ENCODE measurements around the gene PSAP.

PSAP gene

GRCh38 chr10:71806704-71807556 lies 44.1 kb downstream of the PSAP start:
- DNase-seq = no peak

DNA sequence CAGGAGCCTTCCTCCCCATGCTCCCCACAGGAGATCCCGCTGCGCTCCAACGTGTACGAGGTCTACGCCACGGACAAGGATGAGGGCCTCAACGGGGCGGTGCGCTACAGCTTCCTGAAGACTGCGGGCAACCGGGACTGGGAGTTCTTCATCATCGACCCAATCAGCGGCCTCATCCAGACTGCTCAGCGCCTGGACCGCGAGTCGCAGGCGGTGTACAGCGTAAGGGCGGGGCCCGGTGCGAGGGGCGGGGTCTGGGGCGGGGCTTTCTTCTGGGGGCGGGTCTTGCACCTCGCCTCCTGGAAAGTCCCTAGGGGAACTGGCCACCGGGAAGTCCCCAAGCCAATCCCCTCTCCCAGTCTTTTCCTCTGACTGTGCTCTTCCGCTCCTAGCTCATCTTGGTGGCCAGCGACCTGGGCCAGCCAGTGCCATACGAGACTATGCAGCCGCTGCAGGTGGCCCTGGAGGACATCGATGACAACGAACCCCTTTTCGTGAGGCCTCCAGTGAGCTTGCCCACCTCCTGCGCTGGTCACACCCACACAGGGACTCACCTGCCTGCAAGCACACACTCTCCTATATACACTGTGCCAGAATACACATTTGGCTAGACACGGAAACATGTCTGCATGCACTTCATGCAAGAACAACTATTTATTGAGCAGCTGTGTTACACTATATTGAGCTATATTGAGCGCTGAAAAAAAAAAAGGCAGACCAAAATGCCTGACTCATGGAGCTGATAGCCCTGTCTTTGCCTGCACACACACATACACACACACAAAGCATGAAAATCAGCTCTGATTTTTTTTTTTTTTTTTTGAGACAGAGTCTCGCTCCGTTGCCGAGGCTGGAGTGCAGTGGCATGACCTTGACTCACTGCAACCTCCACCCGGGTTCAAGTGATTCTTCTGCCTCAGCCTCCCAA lies 45.0 kb downstream of the PSAP start:
- DNase-seq = no peak

GRCh38 chr10:71804077-71804476 lies 47.0 kb downstream of the PSAP start:
- DNase-seq = no peak

DNA sequence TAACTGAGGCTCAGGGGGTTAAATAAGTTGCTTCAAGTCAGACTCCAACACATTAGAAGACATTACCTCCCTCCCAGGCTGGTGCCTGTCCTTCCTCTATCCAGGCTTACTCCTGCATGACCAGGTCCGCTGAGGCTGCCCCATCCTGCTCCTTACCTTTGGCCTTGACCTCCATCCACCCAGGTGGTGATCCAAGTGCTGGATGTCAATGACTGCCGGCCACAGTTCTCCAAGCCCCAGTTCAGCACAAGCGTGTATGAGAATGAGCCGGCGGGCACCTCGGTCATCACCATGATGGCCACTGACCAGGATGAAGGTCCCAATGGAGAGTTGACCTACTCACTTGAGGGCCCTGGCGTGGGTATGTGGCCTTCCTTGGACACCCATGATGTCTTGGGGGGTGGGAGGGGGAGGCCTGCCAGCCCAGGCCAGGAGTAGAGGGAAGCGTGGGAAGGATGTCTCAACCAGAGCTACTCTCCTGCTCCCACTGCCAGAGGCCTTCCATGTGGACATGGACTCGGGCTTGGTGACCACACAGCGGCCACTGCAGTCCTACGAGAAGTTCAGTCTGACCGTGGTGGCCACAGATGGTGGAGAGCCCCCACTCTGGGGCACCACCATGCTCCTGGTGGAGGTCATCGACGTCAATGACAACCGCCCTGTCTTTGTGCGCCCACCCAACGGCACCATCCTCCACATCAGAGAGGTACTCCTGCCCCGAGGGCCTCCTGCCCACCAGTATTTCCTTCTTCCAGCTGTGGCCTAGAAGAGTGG lies 48.1 kb downstream of the PSAP start:
- DNase-seq = no peak

DNA sequence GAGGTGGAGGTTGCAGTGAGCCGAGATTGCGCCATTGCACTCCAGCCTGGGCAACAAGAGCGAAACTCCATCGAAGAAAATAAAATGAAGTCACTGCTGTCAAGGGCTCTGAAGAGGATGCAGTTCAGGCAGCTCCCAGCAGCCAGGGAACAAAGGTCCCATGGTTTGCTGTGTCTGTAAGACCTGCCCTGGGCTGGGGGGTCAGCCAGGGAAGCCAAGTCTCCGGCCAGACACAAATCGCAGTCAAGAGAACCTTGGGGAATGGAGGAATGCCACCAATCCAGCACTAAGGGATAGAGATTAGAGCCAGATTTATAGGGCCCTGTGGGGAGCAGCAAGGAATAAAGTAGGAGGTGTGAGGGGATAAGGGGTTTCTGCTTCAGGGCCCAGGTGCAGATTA lies 48.8 kb downstream of the PSAP start:
- no peak for DNase-seq

DNA sequence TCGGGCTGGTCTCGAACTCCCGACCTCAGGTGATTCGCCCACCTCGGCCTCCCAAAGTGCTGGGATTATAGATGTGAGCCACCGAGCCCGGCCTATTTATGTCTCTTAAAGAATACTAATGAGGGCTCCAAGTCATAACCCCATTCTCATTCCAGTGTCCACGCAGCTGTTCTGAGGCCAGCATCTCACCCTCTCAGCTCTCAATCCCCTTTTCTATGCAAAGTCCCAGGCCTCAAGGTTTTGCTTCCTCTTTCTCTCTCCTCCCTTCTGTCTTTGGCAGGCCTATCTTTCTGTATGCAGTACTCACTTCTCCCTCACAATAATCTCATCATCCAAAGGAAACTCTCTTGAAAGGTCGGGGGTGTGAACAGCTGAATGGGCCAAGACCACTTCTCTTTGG lies 49.7 kb downstream of the PSAP start:
- DNase-seq = no peak

- DNase-seq = no peak
Observed at GRCh38 chr10:71799608-71800453, 51.2 kb downstream of the PSAP start.

GRCh38 chr10:71799112-71799511 lies 51.9 kb downstream of the PSAP start:
- DNase-seq = no peak

GRCh38 chr10:71798308-71798624 lies 52.8 kb downstream of the PSAP start:
- DNase-seq = no peak

GRCh38 chr10:71797533-71798307 lies 53.3 kb downstream of the PSAP start:
- no peak for DNase-seq

GRCh38 chr10:71796749-71797405 lies 54.2 kb downstream of the PSAP start:
- no peak for DNase-seq

GRCh38 chr10:71795248-71795647 lies 55.8 kb downstream of the PSAP start:
- DNase-seq = no peak

GRCh38 chr10:71790749-71791440 lies 60.2 kb downstream of the PSAP start:
- no peak for DNase-seq

DNA sequence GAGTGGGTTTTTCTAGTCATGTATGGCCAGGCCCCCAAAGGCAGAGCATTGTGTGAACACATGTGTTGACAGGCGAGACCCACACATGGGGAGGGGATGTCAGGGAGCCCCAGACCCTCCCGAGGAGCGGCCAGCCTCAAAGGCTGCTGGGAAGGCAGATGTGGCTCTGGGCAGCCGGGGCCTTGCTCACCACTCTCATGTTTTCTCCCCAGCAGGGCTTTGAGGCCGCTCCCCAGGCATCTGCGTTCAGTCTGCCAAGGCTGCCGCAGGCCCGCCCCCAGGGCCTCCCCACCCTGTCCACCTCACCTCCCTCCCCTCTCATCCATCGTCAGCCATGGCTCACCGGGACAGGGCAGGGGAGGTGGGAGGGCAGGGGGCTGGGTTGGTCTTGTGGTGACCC lies 61.2 kb downstream of the PSAP start:
- DNase-seq = no peak

DNA sequence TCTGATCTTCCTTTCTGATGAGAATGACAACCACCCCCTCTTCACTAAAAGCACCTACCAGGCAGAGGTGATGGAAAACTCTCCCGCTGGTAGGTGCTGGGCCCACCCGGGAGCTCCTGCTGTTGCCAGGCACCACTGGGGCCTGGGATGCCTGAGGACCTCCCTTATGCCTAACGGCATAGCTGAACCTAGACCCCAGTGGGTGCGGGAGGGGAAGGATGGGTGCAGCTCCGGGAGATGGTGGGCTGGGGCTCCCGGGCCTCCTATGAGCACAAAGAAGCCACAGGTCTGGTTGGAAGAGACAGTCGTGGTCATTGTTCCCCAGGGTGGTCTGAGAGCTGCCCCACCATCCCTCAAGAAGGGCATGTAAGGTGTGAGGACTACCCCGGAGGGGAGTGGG lies 62.1 kb downstream of the PSAP start:
- no peak for DNase-seq

GRCh38 chr10:71784679-71785272 lies 66.3 kb downstream of the PSAP start:
- no peak for DNase-seq

DNA sequence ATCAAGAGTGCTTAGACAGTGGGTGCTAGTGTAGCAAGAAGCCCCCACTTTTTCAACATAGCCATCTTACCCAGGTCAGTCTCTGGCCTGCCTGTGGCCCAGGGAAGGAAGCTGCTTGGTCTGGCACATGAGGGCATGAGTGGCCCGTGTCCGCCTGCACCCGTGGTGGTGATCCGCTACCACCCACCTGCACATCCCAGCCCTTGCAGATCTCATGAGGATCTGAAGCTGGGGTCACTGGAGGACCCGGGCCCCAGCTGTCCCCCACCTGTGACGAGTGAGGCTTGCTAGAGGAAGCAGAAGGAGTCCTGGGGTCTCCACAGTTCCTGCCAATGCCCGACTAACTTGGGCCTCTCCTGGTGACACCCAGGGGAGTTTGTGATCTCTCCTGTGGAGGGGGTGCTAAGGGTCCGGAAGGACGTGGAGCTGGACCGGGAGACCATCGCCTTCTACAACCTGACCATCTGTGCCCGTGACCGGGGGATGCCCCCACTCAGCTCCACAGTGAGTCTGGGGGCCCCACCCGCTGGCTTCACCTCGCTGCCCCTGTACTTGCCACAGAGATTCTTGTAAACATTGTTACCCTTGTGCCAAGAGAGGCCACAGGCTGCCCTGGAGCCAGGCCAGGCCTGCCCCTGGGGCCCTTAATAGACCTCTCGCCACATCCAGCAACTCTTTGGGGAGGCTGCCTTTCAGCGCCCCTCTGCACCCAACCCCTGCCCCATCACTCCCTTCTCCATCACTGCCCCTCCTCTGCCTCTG lies 67.0 kb downstream of the PSAP start:
- no peak for DNase-seq

DNA sequence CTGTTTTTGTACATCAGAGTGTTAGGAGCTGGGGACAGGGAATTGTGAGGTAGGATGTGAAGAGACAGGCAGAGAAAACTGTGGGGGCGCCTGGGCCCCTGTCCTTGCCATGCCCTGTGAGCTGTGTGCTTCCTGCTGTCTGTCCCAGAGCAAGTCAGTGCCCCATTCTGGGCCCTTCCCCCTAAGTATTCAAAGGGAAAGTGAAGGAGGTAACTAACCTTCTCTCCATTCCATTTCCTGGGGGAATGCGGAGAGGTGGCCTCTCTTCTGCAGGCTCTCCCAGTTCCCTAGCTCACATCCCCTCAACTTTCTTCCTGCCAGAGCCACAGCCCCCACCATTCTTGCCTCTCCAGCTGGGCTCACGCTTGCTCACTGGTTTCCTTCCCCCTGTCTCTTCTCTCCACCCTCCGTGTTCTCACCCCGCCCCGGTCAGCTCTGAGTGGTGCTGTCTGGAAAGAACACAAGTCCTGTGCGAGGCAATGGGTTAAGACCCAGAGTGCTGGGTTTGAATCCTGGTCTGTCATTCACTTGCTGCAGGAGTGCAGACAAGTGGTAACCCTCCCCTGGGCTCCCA lies 68.0 kb downstream of the PSAP start:
- DNase-seq = no peak

Data from NCI-H1105 (cell line).